Astrocyte (in vitro differentiated cells and primary cell): ENCODE data around the gene C18orf32. TPM values are rescaled to one million over a fixed set of nuclear protein-coding genes. Genes with fewer than 3 reads are reported as not detected.

Experiments used
- DNase-seq: peaks from one replicate; pipeline ENCODE4 v3.0.0-alpha.2; 2010; ENCODE audit warnings: low read depth
- FAIRE-seq: peaks from 2 replicates; lab custom pipeline; 2011; peaks lifted over from hg19 to GRCh38; lab: Jason Lieb, UNC
- H2AFZ ChIP-seq: 2 replicates; pipeline ENCODE4 v1.6.0; 2012; ENCODE audit warnings: low read depth, low read length, inconsistent platforms
- H3K27ac ChIP-seq: 2 replicates; pipeline ENCODE4 v1.5.1; 2011; ENCODE audit warnings: low read depth, low read length, inconsistent platforms
- H3K27me3 ChIP-seq: 2 replicates; pipeline ENCODE4 v1.6.0; 2011; ENCODE audit warnings: low read length, inconsistent platforms; ENCODE audit not compliant: insufficient read depth
- H3K36me3 ChIP-seq: 2 replicates; pipeline ENCODE4 v1.5.1; 2011; ENCODE audit warnings: low read length, inconsistent platforms; ENCODE audit not compliant: insufficient read depth
- H3K4me1 ChIP-seq: 2 replicates; pipeline ENCODE4 v1.5.1; 2011; ENCODE audit warnings: low read length, inconsistent platforms; ENCODE audit not compliant: insufficient read depth
- H3K4me2 ChIP-seq: 2 replicates; pipeline ENCODE4 v1.6.0; 2012; ENCODE audit warnings: low read length, inconsistent platforms
- H3K4me3 ChIP-seq: 2 replicates; pipeline ENCODE4 v1.5.1; 2011; ENCODE audit warnings: low read depth, mild to moderate bottlenecking, low read length, inconsistent platforms; ENCODE audit not compliant: insufficient read depth
- H3K79me2 ChIP-seq: 2 replicates; pipeline ENCODE4 v1.6.0; 2012; ENCODE audit warnings: mild to moderate bottlenecking, low read length, inconsistent platforms; ENCODE audit not compliant: insufficient read depth
- H3K9ac ChIP-seq: 2 replicates; pipeline ENCODE4 v1.6.0; 2012; ENCODE audit warnings: mild to moderate bottlenecking, low read length, inconsistent platforms
- H3K9me3 ChIP-seq: 2 replicates; pipeline ENCODE4 v1.5.1; 2012; ENCODE audit warnings: low read depth, mild to moderate bottlenecking, low read length, inconsistent platforms; ENCODE audit not compliant: insufficient read depth
- H4K20me1 ChIP-seq: 2 replicates; pipeline ENCODE4 v1.6.0; 2012; ENCODE audit warnings: low read length, inconsistent platforms; ENCODE audit not compliant: insufficient read depth
- H3K27ac Mint-ChIP-seq: one replicate; pipeline ENCODE4 v1.8.0; 2021; ENCODE audit warnings: mild to moderate bottlenecking, mixed read lengths; ENCODE audit not compliant: unreplicated experiment
- H3K27me3 Mint-ChIP-seq: one replicate; pipeline ENCODE4 v1.8.0; 2021; ENCODE audit warnings: low read depth, mixed read lengths; ENCODE audit not compliant: unreplicated experiment
- H3K36me3 Mint-ChIP-seq: one replicate; pipeline ENCODE4 v1.8.0; 2021; ENCODE audit warnings: low read depth, mixed read lengths; ENCODE audit not compliant: unreplicated experiment
- H3K4me1 Mint-ChIP-seq: one replicate; pipeline ENCODE4 v1.8.0; 2021; ENCODE audit warnings: low read depth, mixed read lengths; ENCODE audit not compliant: unreplicated experiment
- H3K4me3 Mint-ChIP-seq: one replicate; pipeline ENCODE4 v1.8.0; 2021; ENCODE audit warnings: mild to moderate bottlenecking, moderate library complexity, mixed read lengths; ENCODE audit not compliant: unreplicated experiment
- H3K9me3 Mint-ChIP-seq: one replicate; pipeline ENCODE4 v1.8.0; 2021; ENCODE audit warnings: mild to moderate bottlenecking, mixed read lengths; ENCODE audit not compliant: unreplicated experiment
- CTCF ChIP-seq: IDR thresholded peaks from 2 replicates; pipeline ENCODE4 v1.5.1; 2011; ENCODE audit warnings: low read depth, mild to moderate bottlenecking, inconsistent platforms, low read length, moderate library complexity; ENCODE audit not compliant: insufficient read depth
- EZH2 ChIP-seq: IDR thresholded peaks from 2 replicates; pipeline ENCODE4 v1.6.1; 2012; ENCODE audit warnings: mild to moderate bottlenecking, low read length, inconsistent platforms; ENCODE audit not compliant: insufficient read depth
- total RNA-seq: library from RNA; stranded (reverse); gene quantifications from 2 replicates; pipeline ENCODE4 v1.2.1, GENCODE V29; 2021

C18orf32 gene
- total RNA-seq, 1 donor from 2014 or later, result 40.3 TPM

- FAIRE-seq (no peak), DNase-seq (no peak)
- Mint-ChIP-seq H3K36me3 (peaks cover 14% of the 10 kb centered on the region), H3K4me3 (peak overlapping the region; percentile 65), H3K4me1 (peaks cover 3% of the 10 kb centered on the region), H3K9me3 (no peaks in the 10 kb centered on the region), H3K27me3 (no peaks in the 10 kb centered on the region), H3K27ac (no peak overlapping the region)
- Histone ChIP-seq H3K4me1 (peaks cover 8% of the 10 kb centered on the region), H3K4me3 (no peak overlapping the region), H3K36me3 (peaks cover 10% of the 10 kb centered on the region), H3K27ac (no peak overlapping the region), H3K9me3 (no peaks in the 10 kb centered on the region), H3K79me2 (peaks cover 18% of the 10 kb centered on the region), H3K27me3 (peaks cover 4% of the 10 kb centered on the region), H3K9ac (no peak overlapping the region), H3K4me2 (no peak overlapping the region), H2AFZ (no peak overlapping the region), H4K20me1 (peaks cover 17% of the 10 kb centered on the region)
- no peak for TF ChIP-seq EZH2
- no peak for TF ChIP-seq CTCF
Measured at GRCh38 chr18:49495480-49495879, 8.4 kb upstream of the C18orf32 start.

GRCh38 chr18:49495076-49495475, 8.0 kb upstream of the C18orf32 start:
- Histone ChIP-seq H3K27me3 (peaks cover under 1% of the 10 kb centered on the region), H3K27ac (no peak overlapping the region), H2AFZ (no peak overlapping the region), H3K4me2 (no peak overlapping the region), H3K9me3 (no peaks in the 10 kb centered on the region), H3K9ac (no peak overlapping the region), H4K20me1 (peaks cover 21% of the 10 kb centered on the region), H3K36me3 (peaks cover 14% of the 10 kb centered on the region), H3K4me1 (peaks cover 11% of the 10 kb centered on the region), H3K4me3 (no peak overlapping the region), H3K79me2 (peaks cover 22% of the 10 kb centered on the region)
- H3K36me3 Mint-ChIP-seq, result peaks cover 16% of the 10 kb centered on the region
- no peak for TF ChIP-seq CTCF
- TF ChIP-seq EZH2, result no peak
- FAIRE-seq, result no peak
- H3K4me3 Mint-ChIP-seq, result no peak overlapping the region
- H3K27ac Mint-ChIP-seq, result no peak overlapping the region
- no peak for DNase-seq
- no peaks in the 10 kb centered on the region for H3K27me3 Mint-ChIP-seq
- H3K9me3 Mint-ChIP-seq, result no peaks in the 10 kb centered on the region
- H3K4me1 Mint-ChIP-seq, result peaks cover 6% of the 10 kb centered on the region

GRCh38 chr18:49494660-49495059, 7.6 kb upstream of the C18orf32 start:
- Histone ChIP-seq H3K4me1 (peaks cover 15% of the 10 kb centered on the region), H3K79me2 (peaks cover 26% of the 10 kb centered on the region), H3K9me3 (no peaks in the 10 kb centered on the region), H3K27me3 (no peaks in the 10 kb centered on the region), H3K36me3 (peaks cover 18% of the 10 kb centered on the region), H3K4me2 (no peak overlapping the region), H3K4me3 (no peak overlapping the region), H3K27ac (no peak overlapping the region), H3K9ac (no peak overlapping the region), H2AFZ (no peak overlapping the region), H4K20me1 (peaks cover 25% of the 10 kb centered on the region)
- H3K9me3 Mint-ChIP-seq, result no peaks in the 10 kb centered on the region
- TF ChIP-seq EZH2 (no peak), CTCF (no peak)
- DNase-seq (no peak), FAIRE-seq (no peak)
- H3K27ac Mint-ChIP-seq, result no peak overlapping the region
- peaks cover 10% of the 10 kb centered on the region for H3K4me1 Mint-ChIP-seq
- no peaks in the 10 kb centered on the region for H3K27me3 Mint-ChIP-seq
- H3K4me3 Mint-ChIP-seq, result no peak overlapping the region
- H3K36me3 Mint-ChIP-seq, result peaks cover 16% of the 10 kb centered on the region
